H1 (cell line): ENCODE data around the gene HSH2D. TPM values are rescaled to one million over a fixed set of nuclear protein-coding genes. Genes with fewer than 3 reads are reported as not detected.

Source experiments
- CTCF ChIA-PET: fragments of 300-600 bp; sonication (Branson Sonifier 250); formaldehyde crosslinking; loops from one replicate; lab custom pipeline; 2021; ENCODE audit not compliant: partially characterized antibody; lab: Charles Lee
- POLR2A ChIA-PET: fragments of 300-600 bp; sonication (Branson Sonifier 250); formaldehyde crosslinking; loops from one replicate; lab custom pipeline; 2021; ENCODE audit warnings: inconsistent platforms; ENCODE audit not compliant: partially characterized antibody; lab: Charles Lee
- DNase-seq, 2 experiments: peaks; one replicate each; pipeline versions ENCODE4 v3.0.0 to v3.0.0-alpha.2; 2010 to 2022; ENCODE audit warnings: low spot score in 2 of 2, low read depth in 1 of 2, mixed read lengths in 1 of 2
- FAIRE-seq: peaks from 2 replicates; lab custom pipeline; 2011; peaks lifted over from hg19 to GRCh38; lab: Jason Lieb, UNC
- H2AFZ ChIP-seq: 2 replicates; pipeline ENCODE4 v1.8.1; 2012; ENCODE audit warnings: low read length, inconsistent platforms
- H2AK5ac ChIP-seq: 2 replicates; pipeline ENCODE4 v1.6.1; 2013; ENCODE audit warnings: low read depth, low read length
- H2BK120ac ChIP-seq: replicated peaks from 2 replicates; pipeline ENCODE3; 2013; ENCODE audit warnings: low read depth, low read length, inconsistent platforms
- H2BK12ac ChIP-seq: 2 replicates; pipeline ENCODE4 v1.6.1; 2013; ENCODE audit warnings: low read depth, low read length
- H2BK15ac ChIP-seq: 2 replicates; pipeline ENCODE4 v1.6.1; 2013; ENCODE audit warnings: low read length
- H2BK20ac ChIP-seq: 2 replicates; pipeline ENCODE4 v1.6.1; 2013; ENCODE audit warnings: low read length
- H2BK5ac ChIP-seq: 2 replicates; pipeline ENCODE4 v1.6.1; 2013; ENCODE audit warnings: low read depth, low read length
- H3K14ac ChIP-seq: 2 replicates; pipeline ENCODE4 v1.6.1; 2013; ENCODE audit warnings: inconsistent platforms; ENCODE audit not compliant: insufficient read length
- H3K18ac ChIP-seq: 2 replicates; pipeline ENCODE4 v1.6.1; 2013; ENCODE audit warnings: low read length; ENCODE audit errors: extremely low read depth
- H3K23ac ChIP-seq: 2 replicates; pipeline ENCODE4 v1.6.1; 2013; ENCODE audit warnings: inconsistent platforms; ENCODE audit not compliant: insufficient read length
- H3K23me2 ChIP-seq: 2 replicates; pipeline ENCODE4 v1.6.1; 2013; ENCODE audit warnings: low read depth, low read length
- H3K27ac ChIP-seq: 2 replicates; pipeline ENCODE4 v1.6.1; 2011; ENCODE audit warnings: low read depth, low read length, inconsistent platforms
- H3K27me3 ChIP-seq, 4 experiments: replicated peaks in 1 of 4; 1 replicate in 1 of 4; 2 replicates in 3 of 4; pipeline versions ENCODE4 v1.6.1 to v1.8.1; 2011 to 2013; ENCODE audit warnings: low read length in 3 of 4, mild to moderate bottlenecking in 3 of 4, inconsistent platforms in 2 of 4, mixed read lengths in 2 of 4, moderate library complexity in 1 of 4; ENCODE audit not compliant: control insufficient read depth in 3 of 4, insufficient read depth in 3 of 4; ENCODE audit errors: extremely low read depth in 1 of 4
- H3K36me3 ChIP-seq, 4 experiments: 2 replicates each; pipeline versions ENCODE4 v1.6.1 to v1.8.1; 2011 to 2013; ENCODE audit warnings: mild to moderate bottlenecking in 4 of 4, low read length in 3 of 4, moderate library complexity in 2 of 4, control low read depth in 1 of 4, inconsistent platforms in 1 of 4; ENCODE audit not compliant: insufficient read depth in 4 of 4, control insufficient read depth in 2 of 4
- H3K4ac ChIP-seq: replicated peaks from 2 replicates; pipeline ENCODE3; 2013; ENCODE audit warnings: low read length, low read depth, mixed read lengths, inconsistent platforms; ENCODE audit not compliant: insufficient read length
- H3K4me1 ChIP-seq, 4 experiments: replicated peaks in 1 of 4; 1 replicate in 1 of 4; 2 replicates in 3 of 4; pipeline versions ENCODE4 v1.6.1 to v1.8.1; 2011 to 2013; ENCODE audit warnings: low read length in 3 of 4, inconsistent platforms in 2 of 4, mixed read lengths in 1 of 4; ENCODE audit not compliant: insufficient read depth in 4 of 4, control insufficient read depth in 3 of 4
- H3K4me2 ChIP-seq, 2 experiments: 2 replicates each; pipeline versions ENCODE4 v1.6.1 to v1.8.1; 2011 to 2013; ENCODE audit warnings: low read depth in 2 of 2, low read length in 2 of 2, control low read depth in 1 of 2, inconsistent platforms in 1 of 2, mild to moderate bottlenecking in 1 of 2; ENCODE audit not compliant: insufficient read depth in 1 of 2
- H3K4me3 ChIP-seq, 4 experiments: fragments of 200-600, 300-600 bp in 1 of 4; sonication (generic), shearing (Covaris generic), sonication (Bioruptor Twin) in 1 of 4; 2 replicates each; pipeline versions ENCODE4 v1.5.1 to v1.8.1; 2011 to 2016; ENCODE audit warnings: low read length in 4 of 4, low read depth in 3 of 4, control low read depth in 2 of 4, inconsistent platforms in 2 of 4, mild to moderate bottlenecking in 2 of 4, mixed read lengths in 1 of 4, moderate library complexity in 1 of 4; ENCODE audit not compliant: insufficient read depth in 2 of 4; ENCODE audit errors: extremely low read depth in 1 of 4
- H3K56ac ChIP-seq: replicated peaks from 2 replicates; pipeline ENCODE3; 2013; ENCODE audit warnings: low read depth, mild to moderate bottlenecking, mixed read lengths, low read length, inconsistent platforms; ENCODE audit not compliant: insufficient read length
- H3K79me1 ChIP-seq: 2 replicates; pipeline ENCODE4 v1.6.1; 2013; ENCODE audit warnings: low read depth, low read length, control low read depth
- H3K79me2 ChIP-seq, 2 experiments: 2 replicates each; pipeline versions ENCODE4 v1.6.1 to v1.8.1; 2012 to 2013; ENCODE audit warnings: low read length in 2 of 2, mild to moderate bottlenecking in 2 of 2, inconsistent platforms in 1 of 2; ENCODE audit not compliant: insufficient read depth in 2 of 2, control insufficient read depth in 1 of 2
- H3K9ac ChIP-seq, 4 experiments: replicated peaks in 1 of 4; 1 replicate in 1 of 4; 2 replicates in 3 of 4; pipeline versions ENCODE4 v1.6.1 to v1.8.1; 2011 to 2013; ENCODE audit warnings: low read depth in 3 of 4, low read length in 3 of 4, control low read depth in 2 of 4, mild to moderate bottlenecking in 2 of 4, moderate library complexity in 2 of 4, inconsistent platforms in 1 of 4; ENCODE audit errors: extremely low read depth in 1 of 4
- H3K9me3 ChIP-seq, 2 experiments: 2 replicates each; pipeline versions ENCODE4 v1.6.1 to v1.8.1; 2012 to 2013; ENCODE audit warnings: mild to moderate bottlenecking in 2 of 2, moderate library complexity in 2 of 2, control low read depth in 1 of 2, inconsistent platforms in 1 of 2, low read depth in 1 of 2, low read length in 1 of 2, mixed read lengths in 1 of 2; ENCODE audit not compliant: insufficient read depth in 2 of 2
- H4K20me1 ChIP-seq, 2 experiments: replicated peaks in 1 of 2; 2 replicates each; pipeline versions ENCODE3 to v1.8.1; 2011 to 2013; ENCODE audit warnings: inconsistent platforms in 2 of 2, low read length in 2 of 2, mild to moderate bottlenecking in 1 of 2; ENCODE audit not compliant: insufficient read depth in 2 of 2, control insufficient read depth in 1 of 2
- H4K5ac ChIP-seq: 2 replicates; pipeline ENCODE4 v1.6.1; 2013; ENCODE audit warnings: low read length, low read depth, mixed read lengths, inconsistent platforms; ENCODE audit not compliant: insufficient read length
- H4K8ac ChIP-seq: 2 replicates; pipeline ENCODE4 v1.8.0; 2013; ENCODE audit warnings: mild to moderate bottlenecking, moderate library complexity, low read length, inconsistent platforms; ENCODE audit not compliant: insufficient read depth; ENCODE audit errors: extremely low read depth
- H4K91ac ChIP-seq: replicated peaks from 2 replicates; pipeline ENCODE3; 2013; ENCODE audit warnings: low read length, mixed read lengths, inconsistent platforms; ENCODE audit not compliant: insufficient read length
- CBX5 ChIP-seq: fragments of 300-800, 300-1000 bp; sonication (generic); IDR thresholded peaks from 2 replicates; pipeline ENCODE4 v1.7.1; 2016; ENCODE audit warnings: antibody characterized with exemption, low read length, low read depth
- GABPA ChIP-seq: IDR thresholded peaks from 2 replicates; pipeline ENCODE4 v1.6.1; 2011; ENCODE audit warnings: mild to moderate bottlenecking, low read length, moderate library complexity, borderline replicate concordance; ENCODE audit not compliant: insufficient read depth
- MAX ChIP-seq: IDR thresholded peaks from 2 replicates; pipeline ENCODE4 v1.6.1; 2012; ENCODE audit warnings: inconsistent platforms
- NRF1 ChIP-seq: IDR thresholded peaks from 2 replicates; pipeline ENCODE4 v1.6.1; 2011; ENCODE audit warnings: mild to moderate bottlenecking, low read depth, low read length, improper control_type of control experiment
- RFX5 ChIP-seq: IDR thresholded peaks from 2 replicates; pipeline ENCODE4 v1.6.1; 2011; ENCODE audit warnings: low read depth, low read length, improper control_type of control experiment, borderline replicate concordance
- TCF12 ChIP-seq: IDR thresholded peaks from 2 replicates; pipeline ENCODE4 v1.6.1; 2011; ENCODE audit warnings: low read depth, mild to moderate bottlenecking, low read length
- TEAD4 ChIP-seq: IDR thresholded peaks from 2 replicates; pipeline ENCODE4 v1.6.1; 2012; ENCODE audit warnings: low read depth, low read length, inconsistent platforms, mixed read lengths
- USF2 ChIP-seq: IDR thresholded peaks from 2 replicates; pipeline ENCODE4 v1.6.1; 2011; ENCODE audit warnings: low read length, improper control_type of control experiment
- WGBS, 2 experiments: shearing (Covaris generic) in 1 of 2; methylation state at CpG; one replicate each; pipeline versions ENCODE4 v1.1.6 to v1.1.7; 2013 to 2015; ENCODE audit warnings: low lambda C conversion rate in 2 of 2, mixed read lengths in 2 of 2, inconsistent platforms in 1 of 2, low coverage in 1 of 2, missing lambda C conversion rate in 1 of 2; ENCODE audit not compliant: insufficient replicate concordance in 2 of 2, insufficient coverage in 1 of 2, insufficient read length in 1 of 2; ENCODE audit errors: extremely low coverage in 1 of 2, missing lambda C conversion rate in 1 of 2; 5-methylcytosine and 5-hydroxymethylcytosine counted together
- polyA plus RNA-seq, 7 experiments: library from polyadenylated mRNA; depleted of rRNA in 3 of 7; stranded (reverse) in 5 of 7; unstranded in 2 of 7; fragments of >200 nt in 5 of 7; fragments of 200-250 nt in 2 of 7; gene quantifications; 1 replicate in 5 of 7; 2 replicates in 1 of 7; 4 replicates in 1 of 7; pipeline versions ENCODE4 v1.2.1 to v1.2.3, GENCODE V29; 2011 to 2013; ENCODE audit warnings: missing spikeins in 2 of 7, mixed read lengths in 2 of 7
- total RNA-seq: library from RNA; stranded (reverse); fragmentation: NEBNext Ultra II Directional; extraction: Animal tissue kit (Norgen Biotek cat#: 25700); gene quantifications from 2 replicates; pipeline ENCODE4 v1.2.1, GENCODE V29; 2021

Gene HSH2D
- total and polyA plus RNA-seq, 2 of the 8 experiments (the other 6 are each of a cell fraction or from before 2014, with no cell fraction given), result 0.67 to 1.6 TPM

GRCh38 chr19:16203256-16204004 is 59.9 kb downstream of the HSH2D start:
- Histone ChIP-seq H4K20me1 (peaks cover 2 to 10% of the 10 kb centered on the region in 2 experiments), H3K9me3 (no peaks in the 10 kb centered on the region), H3K14ac (no peak overlapping the region), H3K27me3 (no peaks in the 10 kb centered on the region), H2BK15ac (no peak overlapping the region), H3K79me2 (peaks cover 0 to 5% of the 10 kb centered on the region in 2 experiments; a peak in 1 of 4 replicates), H3K18ac (no peak overlapping the region), H3K36me3 (peaks cover 0 to under 1% (median 0%) of the 10 kb centered on the region in 4 experiments; a peak in 2 of 8 replicates), H2BK5ac (no peak overlapping the region), H3K23me2 (peaks cover 3% of the 10 kb centered on the region; the same call in 1 of the 2 replicates), H2BK12ac (no peak overlapping the region), H4K91ac (no peak overlapping the region), H2BK120ac (no peak overlapping the region), H2AFZ (no peak overlapping the region), H2AK5ac (no peak overlapping the region), H3K56ac (no peak overlapping the region), H3K23ac (no peak overlapping the region), H3K4ac (no peak overlapping the region), H4K5ac (no peak overlapping the region), H3K4me1 (no peaks in the 10 kb centered on the region), H2BK20ac (no peak overlapping the region), H4K8ac (no peak overlapping the region), H3K4me2 (no peak overlapping the region), H3K79me1 (peaks cover 4% of the 10 kb centered on the region), H3K4me3 (no peak overlapping the region), H3K27ac (no peak overlapping the region), H3K9ac (no peak overlapping the region)
- DNase-seq (no peak), FAIRE-seq (no peak)
- ChIA-PET POLR2A (no interaction called here), CTCF (interaction anchor here (1.3 kb wide), 1 partner anchor 183 kb away, joined by 4 read pairs; no protein-coding TSS in a partner anchor)
- WGBS, 2 experiments, result 91% methylated on average over 19 of the region's 19 CpGs; no CpG with 5 or more reads in 1 of the 2 experiments
- TF ChIP-seq GABPA, result no peak
- no peak for TF ChIP-seq RFX5
- TF ChIP-seq MAX, result no peak
- TF ChIP-seq CBX5, result no peak
- no peak for TF ChIP-seq NRF1
- no peak for TF ChIP-seq TCF12
- no peak for TF ChIP-seq USF2
- TF ChIP-seq TEAD4, result no peak
